ENCODE data around the gene THOC6.
"Not testable (repeated sequence)": the region's sequence is repeated elsewhere in the genome, so short reads cannot be mapped to it uniquely, and the experiment has no call there.

The THOC6 gene

DNA sequence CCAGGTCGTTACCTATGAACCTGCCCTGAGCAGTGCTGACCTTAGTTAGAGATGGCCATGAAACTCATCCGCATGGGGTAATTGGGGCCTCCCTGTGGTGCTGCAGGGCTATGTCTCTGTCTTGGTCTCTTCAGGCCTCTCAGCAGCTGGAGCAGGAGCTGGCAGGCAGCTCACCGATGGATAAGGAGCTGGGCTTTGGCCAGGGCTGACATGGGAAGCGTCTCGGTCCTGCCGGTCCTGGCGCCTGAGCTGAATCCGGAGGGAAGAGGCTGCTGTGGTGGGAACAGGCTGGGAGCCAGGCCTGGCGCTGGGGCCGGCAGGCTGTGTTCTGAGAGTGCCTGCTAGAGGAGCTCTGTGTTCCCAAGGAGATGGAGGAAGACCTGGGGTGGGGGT, 51.7 kb downstream of the THOC6 start:
- no peak for DNase-seq

- not testable (repeated sequence) for DNase-seq
These were observed 52.1 kb downstream of the THOC6 start for GRCh38 chr16:3075946-3076345.

DNA sequence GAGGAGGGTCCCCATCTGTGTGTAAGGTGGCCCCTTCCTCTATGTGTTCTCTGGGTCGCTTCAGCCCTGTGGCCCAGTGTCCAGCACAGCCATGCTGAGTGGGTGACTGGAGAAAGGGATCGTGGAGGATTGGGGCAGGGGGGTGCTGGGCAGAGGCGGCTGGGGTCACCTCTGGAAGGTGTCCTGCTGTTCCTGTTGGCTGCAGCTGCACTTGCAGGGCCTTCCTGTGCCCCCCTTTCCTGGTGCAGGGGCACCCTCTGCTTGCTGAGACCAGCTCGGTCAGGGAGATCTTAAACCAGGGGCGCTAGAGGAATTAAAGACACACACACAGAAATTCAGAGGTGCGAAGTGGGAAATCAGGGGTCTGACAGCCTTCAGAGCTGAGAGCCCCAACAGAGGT, 52.7 kb downstream of the THOC6 start:
- DNase-seq = no peak

Measured in NCI-H82 (cell line).